ENCODE results near the gene MGMT.

Gene MGMT

DNA sequence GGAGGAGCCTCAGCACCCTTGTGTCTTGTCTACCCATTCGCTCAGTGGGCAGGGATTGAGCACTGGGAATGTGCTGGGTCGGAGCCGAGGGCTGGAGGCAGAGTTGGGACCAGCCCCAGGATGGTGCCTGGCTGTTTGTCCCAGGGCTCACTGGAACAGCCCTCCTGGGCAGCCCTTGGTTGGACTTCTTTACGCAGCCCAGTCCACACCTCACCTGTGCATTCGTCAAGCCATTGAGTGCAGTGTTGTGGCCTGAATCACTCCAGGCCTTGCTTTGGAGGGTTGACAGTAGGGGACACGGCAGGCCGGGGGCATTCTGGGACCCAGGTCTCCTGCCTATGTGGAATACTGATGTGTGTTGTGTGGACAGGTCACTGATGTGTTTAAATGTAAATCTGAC is 229.6 kb downstream of the MGMT start:
- DNase-seq = no peak

DNA sequence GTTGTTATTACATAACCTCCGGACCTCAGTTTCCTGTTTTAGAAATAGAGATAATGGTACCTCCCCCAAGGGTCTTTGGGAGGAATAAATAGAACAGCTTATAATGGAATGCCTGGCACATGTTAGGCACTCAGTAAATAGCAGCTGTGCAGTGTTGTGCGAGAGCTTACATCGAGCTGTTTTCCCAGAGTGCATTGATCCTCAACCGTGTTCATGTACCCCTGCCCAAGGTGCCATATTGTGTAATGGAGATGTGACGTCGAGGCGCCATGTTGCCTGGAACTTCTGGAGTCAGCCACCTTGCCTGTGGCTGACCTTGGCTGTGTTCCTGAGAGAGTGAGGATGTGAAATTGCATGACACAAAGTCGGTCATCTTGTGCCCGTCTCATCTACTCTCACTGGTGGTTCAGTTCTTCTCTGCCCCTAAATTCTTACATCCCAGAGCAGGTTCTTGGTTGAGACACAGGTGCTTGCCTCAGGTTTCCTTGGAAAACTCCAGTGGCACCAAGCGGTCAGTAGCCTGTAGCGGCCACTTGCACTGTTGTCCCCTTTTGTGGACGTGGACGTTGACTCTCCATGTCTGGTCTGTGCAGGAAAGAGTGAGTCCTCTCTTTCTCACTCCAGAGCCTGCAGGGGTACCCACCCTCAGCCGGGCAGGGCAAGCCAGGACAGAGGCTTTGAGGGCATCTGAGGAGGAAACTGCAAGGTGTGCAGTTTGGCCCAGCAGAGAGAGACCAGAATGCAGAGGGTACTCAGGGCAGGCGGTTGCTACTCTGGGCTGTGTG is 230.6 kb downstream of the MGMT start:
- no peak for DNase-seq

DNA sequence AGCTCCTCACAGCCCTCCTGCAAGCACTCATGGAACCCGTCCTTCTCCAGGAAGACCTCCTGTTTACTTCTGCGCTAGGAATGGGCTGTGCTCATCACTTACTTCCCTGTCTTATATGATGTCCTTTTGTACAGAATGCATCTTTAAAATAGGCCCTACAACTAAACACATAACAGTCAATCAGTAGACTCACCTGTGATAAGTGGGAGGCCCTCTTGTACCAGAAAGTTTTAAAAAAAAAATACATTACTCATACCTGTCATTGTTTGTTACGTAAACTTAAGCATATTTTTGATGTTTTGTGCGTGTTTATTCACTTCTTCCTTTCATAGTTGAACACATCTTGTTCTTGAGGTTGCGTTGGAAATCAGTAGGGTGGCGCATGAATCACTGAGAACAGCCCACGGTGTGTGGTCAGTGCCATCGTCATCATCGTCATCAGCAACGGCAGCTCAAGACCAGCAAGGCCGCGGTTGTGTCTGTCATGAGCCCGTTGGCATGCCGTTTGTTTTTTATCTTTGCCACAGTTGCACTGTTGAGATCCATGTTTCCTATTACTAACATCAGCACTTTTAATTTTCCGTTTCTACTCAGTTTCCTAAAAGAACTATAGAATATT is 232.8 kb downstream of the MGMT start:
- DNase-seq = no peak

DNA sequence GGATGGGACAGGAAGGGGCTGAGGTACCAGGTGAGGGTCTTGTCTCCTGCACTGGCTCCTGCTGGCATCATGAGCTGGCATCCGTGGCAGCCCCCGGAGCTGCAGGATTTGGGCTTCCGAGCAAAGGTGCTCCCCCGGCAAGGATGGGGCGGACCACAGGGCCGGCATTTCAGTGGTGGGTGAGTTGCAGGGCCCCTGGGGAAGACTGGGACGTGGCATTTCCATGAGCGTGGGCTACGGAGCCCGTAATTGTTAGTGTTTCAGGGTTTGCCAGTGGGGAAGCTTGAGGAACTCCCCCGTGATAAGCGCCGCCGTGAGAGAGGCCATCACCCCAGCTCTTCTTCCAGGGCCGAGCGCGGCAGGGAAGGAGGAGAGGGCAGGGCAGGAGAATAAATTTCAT is 235.6 kb downstream of the MGMT start:
- no peak for DNase-seq

DNA sequence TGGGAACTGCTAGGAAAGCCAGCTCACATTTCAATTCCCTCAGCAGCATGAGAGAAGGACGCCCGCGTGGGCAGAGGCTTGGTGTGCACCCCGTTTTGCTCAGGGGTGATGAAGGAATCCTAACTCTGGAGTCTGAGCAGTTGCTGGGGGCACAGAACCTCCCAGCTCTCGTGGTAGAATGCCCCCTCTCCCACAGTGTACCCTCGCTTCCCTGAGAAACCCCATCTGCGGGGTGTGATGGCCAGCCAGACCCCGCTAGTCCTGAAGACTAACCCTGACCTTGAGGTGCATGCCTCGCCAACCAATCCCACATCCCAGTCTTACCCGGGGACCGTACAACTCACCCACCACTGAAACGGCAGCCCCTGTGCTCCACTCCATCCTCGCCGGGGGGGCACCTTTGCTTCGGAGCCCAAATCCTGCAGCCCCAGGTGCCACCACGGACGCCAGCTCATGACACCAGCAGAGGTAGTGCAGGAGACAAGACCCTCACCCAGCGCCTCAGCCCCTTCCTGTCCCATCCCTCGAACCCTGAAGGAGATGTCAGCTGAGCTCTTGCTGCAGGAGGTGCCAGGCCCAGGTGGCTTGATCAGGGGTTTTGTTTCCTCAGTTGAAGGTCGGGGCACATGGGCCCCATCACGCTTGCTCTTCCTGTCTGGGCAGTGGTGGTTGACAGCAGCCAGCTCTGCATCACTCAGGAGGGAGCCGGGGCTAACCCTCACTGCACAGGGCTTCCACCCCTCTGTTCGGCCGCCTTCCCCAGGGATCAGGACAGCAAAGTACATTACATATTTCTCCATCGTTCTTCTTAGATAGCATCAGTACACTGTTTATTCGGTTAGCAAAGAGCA is 236.5 kb downstream of the MGMT start:
- DNase-seq = no peak

DNA sequence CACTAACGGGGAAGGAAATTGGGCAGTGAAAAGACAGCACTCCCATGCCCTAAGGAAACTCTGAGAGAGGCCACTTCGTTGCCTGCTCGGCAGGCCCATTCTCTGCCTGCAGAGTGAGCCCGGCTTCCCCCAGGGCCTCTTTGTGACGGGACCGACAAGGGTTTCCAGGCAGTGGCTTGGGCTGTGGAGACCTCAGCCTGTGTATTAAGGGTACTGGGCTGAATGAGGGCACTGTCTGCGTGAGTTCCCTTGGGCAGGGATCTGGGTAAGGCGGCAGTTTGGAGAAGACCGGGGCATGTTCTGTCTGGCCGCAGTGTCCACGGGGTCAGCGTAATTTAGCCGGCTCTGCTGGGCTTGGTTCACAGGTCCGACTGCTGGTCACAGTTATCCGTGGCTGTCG is 237.2 kb downstream of the MGMT start:
- DNase-seq = no peak

DNA sequence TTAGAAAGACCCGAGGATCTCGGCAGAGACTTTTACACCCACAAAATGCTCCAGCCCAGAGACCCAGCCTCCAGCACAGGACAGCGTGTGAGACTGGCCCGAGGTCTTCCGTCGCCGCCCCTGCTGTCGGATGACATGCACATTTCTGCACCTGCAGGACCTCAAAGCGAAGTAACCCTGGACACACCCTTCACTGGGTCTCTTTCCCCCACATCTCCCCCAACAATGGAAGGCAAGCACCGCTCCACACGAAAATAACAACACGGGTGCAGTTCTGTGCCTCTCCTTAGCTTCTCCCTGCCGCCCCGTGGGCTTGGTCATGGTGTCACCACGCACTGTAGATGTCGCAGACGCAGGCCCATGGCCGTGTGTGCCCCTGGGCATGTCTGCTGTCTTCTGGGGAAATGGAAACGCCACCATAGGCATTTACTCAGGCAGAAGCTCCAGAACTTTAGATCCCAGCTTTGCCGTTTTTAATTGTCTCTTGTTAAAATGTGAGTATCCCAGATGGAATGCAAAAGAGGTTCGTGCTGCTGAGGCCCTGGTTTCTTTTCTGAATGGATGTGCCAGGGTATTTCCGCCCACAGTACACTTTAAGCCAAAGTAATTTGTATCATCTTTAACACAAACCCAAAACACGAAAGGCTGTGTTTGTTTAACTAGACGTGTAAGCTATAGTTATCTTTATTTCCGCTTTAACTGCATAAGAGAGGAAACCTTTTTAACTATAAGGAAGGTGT is 237.9 kb downstream of the MGMT start:
- no peak for DNase-seq

DNA sequence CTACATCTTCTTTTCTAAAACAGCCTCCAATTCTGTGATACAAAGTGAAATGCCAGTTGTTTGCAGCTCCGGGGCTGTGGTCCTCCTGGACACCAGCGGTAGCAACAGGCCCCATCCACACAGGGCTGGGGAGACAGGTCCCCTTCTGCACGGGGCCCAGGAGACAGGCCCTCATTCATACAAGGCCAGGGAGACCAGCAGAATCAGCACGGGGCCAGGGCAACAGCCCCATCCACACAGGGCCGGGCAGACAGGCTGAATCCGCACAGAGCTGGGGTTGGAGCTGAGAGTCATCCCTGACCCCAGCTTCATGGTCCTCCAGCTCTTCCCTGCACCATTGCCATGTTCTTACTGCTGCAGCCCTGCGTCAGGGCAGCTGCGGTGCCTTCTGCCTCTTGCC is 238.6 kb downstream of the MGMT start:
- DNase-seq = no peak

DNA sequence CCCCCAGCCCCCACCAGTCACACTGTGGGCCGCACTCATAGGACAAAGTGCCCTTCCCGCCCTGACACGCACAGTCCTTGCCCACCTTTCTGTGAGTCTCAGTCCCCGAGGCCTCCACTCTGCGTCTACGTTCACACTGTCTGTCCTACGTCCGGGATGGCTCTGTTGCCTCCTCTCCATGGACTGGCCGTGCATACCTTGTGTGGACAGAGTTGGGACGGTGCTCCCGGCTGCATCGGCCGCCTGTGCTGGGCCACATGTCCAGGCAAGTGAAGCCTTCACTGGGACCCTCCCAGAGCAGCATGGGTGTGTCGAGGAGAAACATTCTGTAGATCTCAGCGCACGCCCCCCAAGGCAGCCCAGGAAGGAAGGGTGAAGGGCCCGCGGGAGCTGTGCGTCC is 239.0 kb downstream of the MGMT start:
- no peak for DNase-seq

DNA sequence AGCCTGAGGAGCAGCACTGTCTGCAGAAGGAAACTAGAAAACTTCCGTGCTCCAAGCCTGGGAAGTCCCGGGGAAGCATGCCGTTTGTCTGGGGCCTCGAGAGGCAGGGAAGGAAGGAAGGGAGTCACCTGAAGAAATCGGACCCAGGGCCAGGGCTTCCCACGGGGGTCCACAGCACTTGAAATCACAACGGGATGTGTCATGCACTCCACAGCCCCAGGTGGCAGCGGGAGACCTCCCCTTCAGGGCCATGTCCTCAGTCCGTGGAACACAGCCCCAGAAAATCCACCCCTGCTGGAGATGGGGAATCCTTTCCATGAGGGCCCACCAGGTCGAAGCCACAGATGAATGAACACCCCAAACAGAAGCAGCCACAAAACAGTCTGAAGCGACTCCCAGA is 239.5 kb downstream of the MGMT start:
- DNase-seq = no peak

DNA sequence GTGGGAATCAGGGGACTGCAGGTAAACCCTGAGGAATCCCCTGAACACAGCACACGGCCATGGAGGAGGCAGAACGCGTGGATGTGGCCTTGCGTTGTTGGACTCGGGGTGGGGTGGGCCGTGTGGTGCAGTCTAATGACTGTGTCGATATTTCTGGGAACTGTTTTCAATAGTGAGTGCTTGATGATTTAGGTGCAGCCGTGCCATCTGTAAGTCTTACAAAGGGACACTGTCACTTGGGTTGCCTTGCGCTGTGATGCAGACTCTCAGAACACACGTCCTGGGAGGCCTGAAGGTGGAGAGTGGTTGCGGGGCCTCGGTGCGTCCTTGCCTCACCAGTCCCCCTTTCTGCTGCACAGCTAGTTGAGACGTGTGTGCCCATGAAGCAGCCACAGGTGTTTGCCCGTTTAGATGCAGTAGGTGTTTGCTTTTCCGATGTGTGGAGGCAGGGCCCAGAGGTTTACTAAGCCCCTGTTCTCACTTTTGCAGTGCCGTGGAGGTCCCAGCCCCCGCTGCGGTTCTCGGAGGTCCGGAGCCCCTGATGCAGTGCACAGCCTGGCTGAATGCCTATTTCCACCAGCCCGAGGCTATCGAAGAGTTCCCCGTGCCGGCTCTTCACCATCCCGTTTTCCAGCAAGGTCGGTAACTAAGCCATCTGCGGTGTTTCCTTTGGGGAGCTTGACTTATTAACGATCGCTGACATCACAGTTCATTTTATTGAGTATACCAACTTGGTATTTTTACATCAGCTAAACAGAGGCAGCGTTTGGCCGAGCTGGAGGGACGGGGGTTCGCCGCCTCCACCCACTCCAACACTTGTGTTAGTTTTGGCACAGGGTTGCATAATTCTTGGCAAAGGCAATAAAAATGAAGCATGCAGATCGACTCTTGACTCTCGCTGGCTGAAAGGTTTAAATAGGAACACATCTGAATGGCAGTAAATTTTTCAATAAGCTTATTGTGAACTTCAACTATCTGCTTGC is 240.7 kb downstream of the MGMT start:
- DNase-seq = peak in 1 of 2 experiments; percentile 1

DNA sequence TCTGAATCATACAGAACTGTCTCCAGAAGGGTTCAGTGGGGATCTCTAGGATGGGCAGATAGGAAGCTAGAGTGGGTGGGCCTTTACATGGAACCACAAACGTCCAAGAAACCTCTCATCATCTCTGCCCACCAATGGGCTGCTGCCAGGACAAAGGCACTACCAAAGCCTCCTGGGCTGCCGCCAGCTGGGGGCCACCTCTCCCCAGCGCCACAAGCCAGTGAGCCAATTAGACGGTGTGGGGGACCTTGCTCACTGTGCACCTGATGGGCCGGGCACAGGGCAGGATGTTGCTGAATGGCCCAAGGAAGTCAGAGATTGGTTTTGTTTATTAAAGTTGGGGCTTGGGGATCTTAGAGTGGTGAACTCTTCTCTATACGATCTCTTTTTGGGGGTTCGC is 242.1 kb downstream of the MGMT start:
- DNase-seq = no peak

DNA sequence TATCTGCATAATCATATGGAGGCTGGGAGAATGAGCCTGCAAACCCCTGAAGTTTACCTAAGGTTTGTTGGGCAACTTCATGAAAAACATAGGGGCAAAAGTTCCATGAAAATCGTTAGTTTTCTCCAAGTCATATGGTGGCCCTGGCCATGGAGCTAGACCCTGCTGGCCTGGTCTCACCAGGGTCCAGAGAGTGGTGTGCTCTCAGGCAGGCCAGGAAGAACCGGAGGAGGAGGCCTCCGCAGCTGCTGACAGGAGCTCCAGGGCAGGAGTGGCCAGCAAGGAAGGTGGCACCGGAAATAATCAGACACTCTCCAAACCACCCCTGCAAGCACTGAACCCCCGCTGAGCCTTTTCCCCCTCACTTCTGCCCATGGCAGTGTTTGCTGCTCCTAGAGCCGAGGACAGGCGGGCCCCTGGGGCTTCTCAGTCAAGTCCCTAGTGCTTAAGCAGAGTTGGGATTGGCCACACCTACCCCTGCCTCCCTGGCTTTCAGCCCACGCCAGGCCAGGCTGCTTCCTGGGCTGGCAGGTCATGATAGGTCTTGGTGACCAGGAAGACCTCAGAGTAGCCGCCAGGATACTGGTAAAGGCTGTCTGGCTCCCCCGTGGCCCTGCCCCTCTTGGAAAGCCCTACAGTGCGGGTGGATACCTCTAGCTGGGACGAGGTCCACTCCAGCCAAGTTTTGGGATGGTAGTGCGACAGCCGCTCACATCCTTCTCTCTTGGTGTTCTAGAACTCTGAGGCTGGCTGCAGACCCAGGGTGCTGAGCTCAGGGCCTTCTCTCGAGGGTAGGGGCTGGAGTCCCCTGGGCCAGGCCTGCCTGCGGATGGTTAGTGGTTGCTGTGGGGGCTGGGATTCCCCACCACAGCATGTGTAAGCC is 242.8 kb downstream of the MGMT start:
- no peak for DNase-seq

DNA sequence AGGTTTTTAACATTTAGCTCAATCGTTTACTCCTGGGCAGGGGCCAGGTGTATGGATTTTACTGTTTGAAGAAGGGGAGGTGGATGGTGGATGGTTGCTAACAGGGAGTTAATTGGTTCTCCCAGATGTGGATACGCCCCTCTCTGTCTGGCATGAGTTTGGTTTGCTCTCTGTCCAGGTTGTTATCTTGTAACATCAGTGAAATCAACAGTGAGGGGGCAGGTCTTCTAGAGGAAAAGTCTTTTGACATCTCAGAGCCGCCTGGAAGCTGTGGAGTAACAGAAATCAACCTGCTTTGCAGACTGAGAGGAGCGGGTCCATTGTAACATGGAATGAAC is 243.4 kb downstream of the MGMT start:
- no peak for DNase-seq

DNA sequence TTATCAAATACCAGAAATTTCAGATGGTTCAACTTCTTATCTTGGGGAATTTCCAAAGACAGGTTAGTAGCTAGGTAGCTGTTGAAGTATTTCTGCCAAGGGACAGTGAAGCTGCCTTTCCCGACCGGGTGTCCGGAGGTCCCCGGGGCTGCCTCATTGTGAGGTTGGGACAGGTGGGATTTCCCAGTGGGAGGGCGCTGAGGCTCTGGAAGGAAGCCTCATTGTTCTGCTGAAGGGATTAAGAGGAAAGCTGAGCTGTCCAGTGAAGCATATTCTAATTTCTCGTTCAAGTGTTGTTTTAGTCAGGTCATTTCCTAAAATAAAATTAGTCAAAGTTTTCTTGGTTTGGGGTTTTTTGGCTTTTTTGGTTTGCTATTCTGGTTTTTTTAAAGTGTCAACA is 244.2 kb downstream of the MGMT start:
- DNase-seq = no peak

DNA sequence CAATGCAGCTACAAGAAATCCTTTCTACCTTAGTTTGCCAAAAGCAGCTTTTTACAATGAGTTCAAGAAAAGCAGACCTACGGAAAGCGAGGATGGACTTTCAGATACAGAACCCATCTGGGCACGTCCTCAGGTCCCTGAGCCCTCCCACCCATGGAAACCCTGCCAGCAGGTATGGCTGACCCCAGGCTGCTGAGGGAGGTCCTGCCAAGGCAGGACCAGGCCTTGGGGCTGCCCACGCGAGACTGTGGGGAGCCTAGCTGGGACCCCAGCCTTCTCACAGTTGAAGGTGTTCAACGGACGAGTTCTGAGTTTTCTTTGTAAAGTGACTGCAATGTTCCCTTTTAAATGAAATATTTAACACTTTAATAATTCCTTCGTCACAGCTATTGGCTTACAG is 245.0 kb downstream of the MGMT start:
- no peak for DNase-seq

DNA sequence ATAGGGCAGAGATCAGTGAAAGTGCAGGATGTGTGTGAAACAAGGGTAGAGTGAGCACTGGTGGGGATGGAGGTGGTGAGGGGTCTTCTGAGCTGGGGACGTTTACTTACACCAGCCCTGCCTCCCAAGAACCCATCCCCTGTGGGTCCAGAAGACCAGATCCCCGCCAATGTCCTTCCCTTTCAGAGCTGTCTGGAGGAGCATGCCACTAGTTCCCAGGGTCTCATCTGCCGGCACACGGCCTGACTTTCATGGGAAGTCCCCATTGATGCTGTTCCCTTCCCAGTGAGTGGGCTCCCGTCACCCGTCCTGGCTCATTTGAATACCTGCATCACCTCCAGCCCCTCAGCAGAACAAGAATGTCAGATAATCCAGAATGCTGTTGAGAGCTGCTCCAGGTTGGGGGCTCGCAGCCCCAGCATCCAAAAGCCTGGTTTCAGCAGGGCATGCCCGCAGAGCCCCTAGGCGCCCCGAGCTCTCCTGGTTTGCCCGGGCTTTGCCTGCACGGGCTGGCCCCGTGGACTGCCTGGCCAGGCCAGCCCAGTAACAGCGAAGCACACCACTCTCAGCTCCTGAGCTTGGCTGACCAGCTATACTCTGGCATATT is 246.7 kb downstream of the MGMT start:
- DNase-seq = no peak

DNA sequence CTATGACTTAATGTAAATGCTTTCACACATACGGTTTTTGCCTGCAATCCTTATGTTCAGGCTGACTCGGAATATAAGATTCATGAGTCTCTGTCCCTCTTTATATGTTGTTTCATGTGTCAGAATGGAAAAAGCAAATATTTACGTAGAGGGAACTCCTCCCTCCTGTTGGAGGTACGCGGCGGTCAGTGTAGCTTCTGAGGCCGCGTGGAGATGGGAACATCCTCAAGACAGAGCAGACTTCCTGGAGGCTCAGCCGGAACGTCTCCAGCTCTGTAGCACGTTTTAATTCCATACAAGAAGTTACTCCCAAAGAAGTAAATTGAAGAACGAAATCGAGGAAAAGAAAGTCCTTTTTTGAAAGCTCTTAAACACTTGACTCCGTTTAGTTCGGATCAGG is 248.8 kb downstream of the MGMT start:
- no peak for DNase-seq

DNA sequence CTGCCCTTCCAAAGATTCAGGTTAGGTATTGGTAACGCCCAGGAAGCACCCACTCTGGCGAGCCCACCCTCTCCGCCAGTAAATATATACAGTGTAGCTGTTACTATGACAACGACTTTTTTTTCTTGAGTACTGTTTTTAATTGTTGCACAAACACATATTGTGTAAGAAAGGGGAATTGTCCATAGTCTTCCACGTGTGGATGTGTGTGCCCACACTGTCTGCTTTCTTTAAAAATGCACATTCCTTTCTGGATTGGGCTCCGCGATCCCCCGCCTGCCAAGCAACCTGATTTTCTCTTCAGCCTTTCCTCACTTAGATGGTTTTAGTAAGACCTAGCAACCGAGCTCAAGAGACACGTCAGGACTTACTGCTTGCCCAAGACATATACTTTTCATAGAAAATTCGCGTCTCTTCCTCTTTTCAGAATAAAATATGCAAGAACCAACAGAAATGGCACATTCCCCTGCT is 249.2 kb downstream of the MGMT start:
- no peak for DNase-seq

DNA sequence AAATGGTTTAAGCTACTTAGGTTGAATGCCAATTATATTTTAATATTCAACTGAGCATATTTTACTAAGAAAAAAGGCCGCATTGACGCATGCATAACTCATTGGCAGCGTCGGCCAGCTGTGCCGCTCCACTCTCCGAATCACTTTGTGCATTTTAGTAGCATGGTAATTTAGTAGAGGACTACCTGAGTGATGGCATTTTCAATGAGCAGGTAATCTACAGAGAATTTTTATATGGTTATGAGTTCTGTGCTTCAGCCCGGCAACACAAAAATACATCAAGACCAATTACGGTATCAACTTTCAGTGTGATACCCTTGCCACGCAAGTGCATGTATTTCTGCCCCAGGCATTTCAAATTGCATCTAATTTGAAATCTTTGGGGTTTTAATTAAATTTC is 249.8 kb downstream of the MGMT start:
- no peak for DNase-seq
